ENCODE data around the gene ZNF365.

DNA sequence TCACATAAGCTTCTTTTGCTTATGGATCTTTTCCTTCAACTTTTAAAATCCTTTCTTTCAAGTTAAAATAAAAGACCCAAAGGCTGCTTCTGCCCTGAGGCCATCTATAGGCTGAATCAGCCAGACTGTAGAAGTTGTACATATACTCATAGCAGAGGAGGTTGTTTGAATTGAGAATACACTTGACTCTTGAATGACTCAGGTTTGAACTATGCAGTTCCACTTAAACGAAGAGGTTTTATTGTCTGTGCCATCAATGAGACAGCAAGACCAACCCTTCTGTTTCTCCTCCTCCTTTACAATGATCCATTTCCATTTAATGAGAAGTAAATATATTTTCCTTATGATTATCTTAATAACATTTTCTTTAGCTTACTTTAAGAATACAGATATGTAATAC lies 5.8 kb downstream of the ZNF365 start:
- TF ChIP-seq JUND (IDR thresholded peaks at IDR 0.05; ENCODE audit: low read length) (no peak), POLR2A (IDR thresholded peaks at IDR 0.05; ENCODE audit: control extremely low read depth in 1 of 2, low read depth in 2 of 2, low read length in 2 of 2) (no peak), TEAD4 (IDR thresholded peaks at IDR 0.05; ENCODE audit: low read depth, low read length) (no peak), NANOG (IDR thresholded peaks at IDR 0.05; ENCODE audit: insufficient read depth, low read depth, low read length, poor library complexity, severe bottlenecking) (no peak), CTCF (IDR thresholded peaks at IDR 0.05; ENCODE audit: control extremely low read depth in 1 of 3, insufficient read depth in 1 of 3, low read depth in 1 of 3, low read length in 3 of 3) (no peak), EP300 (IDR thresholded peaks at IDR 0.05; ENCODE audit: borderline replicate concordance in 1 of 2, low read depth in 2 of 2, low read length in 2 of 2) (no peak), RFX5 (IDR thresholded peaks at IDR 0.05; ENCODE audit: borderline replicate concordance, low read depth, low read length) (no peak), BRCA1 (IDR thresholded peaks at IDR 0.05; ENCODE audit: low read depth, low read length) (no peak), CREB1 (IDR thresholded peaks at IDR 0.05) (no peak)

Measured in H1 (cell line).